Karpas-422 (cell line): Measurements from ENCODE around the gene DLGAP1. TPM values are rescaled to one million over a fixed set of nuclear protein-coding genes. Genes with fewer than 3 reads are reported as not detected.

Experiments used
- DNase-seq: peaks from one replicate; pipeline ENCODE4 v3.0.0-alpha.2; 2015
- H2AFZ ChIP-seq: fragments of 200-600 bp; sonication (generic); 2 replicates; pipeline ENCODE4 v1.6.1; 2014; ENCODE audit warnings: antibody characterized with exemption, low read length, mixed read lengths
- H3K27ac ChIP-seq: fragments of 200-600 bp; sonication (generic); 2 replicates; pipeline ENCODE4 v1.5.1; 2014; ENCODE audit warnings: mild to moderate bottlenecking, low read length, moderate library complexity
- H3K27me3 ChIP-seq: fragments of 200-600 bp; sonication (generic); 2 replicates; pipeline ENCODE4 v1.6.1; 2014; ENCODE audit warnings: low read length, mixed read lengths
- H3K36me3 ChIP-seq: fragments of 200-600 bp; sonication (generic); 2 replicates; pipeline ENCODE4 v1.6.1; 2014; ENCODE audit warnings: low read length, mixed read lengths; ENCODE audit not compliant: insufficient read depth
- H3K4me1 ChIP-seq: fragments of 200-600 bp; sonication (generic); 2 replicates; pipeline ENCODE4 v1.6.1; 2014; ENCODE audit warnings: mild to moderate bottlenecking, low read length, mixed read lengths
- H3K4me2 ChIP-seq: fragments of 200-600 bp; sonication (generic); 2 replicates; pipeline ENCODE4 v1.6.1; 2014; ENCODE audit warnings: low read length, low read depth, mild to moderate bottlenecking; ENCODE audit not compliant: poor library complexity, severe bottlenecking
- H3K4me3 ChIP-seq: fragments of 200-600 bp; sonication (generic); 2 replicates; pipeline ENCODE4 v1.5.1; 2014; ENCODE audit warnings: mild to moderate bottlenecking, antibody characterized with exemption, low read length, mixed read lengths
- H3K79me2 ChIP-seq: fragments of 200-600 bp; sonication (generic); 2 replicates; pipeline ENCODE4 v1.6.1; 2014; ENCODE audit warnings: mild to moderate bottlenecking, low read length, mixed read lengths
- H3K9ac ChIP-seq: fragments of 200-600 bp; sonication (generic); 2 replicates; pipeline ENCODE4 v1.6.0; 2014; ENCODE audit warnings: low read length
- H3K9me2 ChIP-seq: fragments of 200-600 bp; sonication (generic), shearing (Covaris generic); replicated peaks from 2 replicates; pipeline ENCODE4 v1.6.0; 2014; ENCODE audit warnings: mild to moderate bottlenecking, low read length, moderate library complexity; ENCODE audit not compliant: insufficient read depth
- H3K9me3 ChIP-seq: fragments of 300-700, 200-600 bp; sonication (generic); 2 replicates; pipeline ENCODE4 v1.6.1; 2014; ENCODE audit warnings: low read length, mixed read lengths
- H4K20me1 ChIP-seq: fragments of 200-600 bp; sonication (generic); 2 replicates; pipeline ENCODE4 v1.6.1; 2014; ENCODE audit warnings: mild to moderate bottlenecking, antibody characterized with exemption, low read length, low read depth; ENCODE audit not compliant: insufficient read depth
- total RNA-seq: library from RNA; depleted of rRNA; stranded (reverse); fragments of >200 nt; shearing (Covaris generic); gene quantifications from 2 replicates; pipeline ENCODE4 v1.2.3, GENCODE V29; 2014; ENCODE audit warnings: low replicate concordance

The DLGAP1 gene
- total RNA-seq, 1 experiment from 2014 or later, result 8.8 TPM

DNA sequence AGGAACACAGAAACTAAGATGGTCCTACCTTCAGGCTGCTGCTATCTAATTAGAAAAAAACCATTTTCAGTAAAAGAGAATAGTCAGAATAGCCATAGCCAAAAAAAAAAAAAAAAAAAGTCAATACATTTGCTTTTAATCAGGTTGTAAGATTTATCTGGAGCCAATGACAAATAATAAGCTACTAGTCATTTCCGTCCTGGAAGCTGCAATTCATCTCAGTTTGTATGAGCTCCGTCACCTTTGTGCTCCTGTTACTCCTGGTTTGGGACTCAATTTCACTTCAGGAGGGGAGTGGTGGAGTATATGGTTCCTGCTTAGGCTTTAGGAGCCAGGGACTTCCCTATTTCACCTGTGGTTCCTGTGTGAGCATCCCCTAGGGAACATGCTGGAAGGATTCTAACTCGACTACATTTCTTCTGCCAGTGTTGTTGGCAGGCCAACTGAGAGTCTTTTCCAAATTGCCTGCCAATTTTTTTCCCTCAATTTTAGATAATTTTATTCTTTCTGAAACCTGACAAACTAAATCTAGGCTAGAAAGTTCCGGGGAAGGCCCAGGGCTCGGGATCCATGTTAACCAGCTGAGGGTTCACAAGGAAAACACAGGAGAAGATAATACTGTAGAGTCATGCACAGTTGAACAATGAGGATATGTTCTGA, 481.8 kb downstream of the DLGAP1 start:
- H3K9me3 ChIP-seq, result no peaks in the 10 kb centered on the region
- DNase-seq, result no peak
- no peaks in the 10 kb centered on the region for H3K27me3 ChIP-seq
- H3K79me2 ChIP-seq, result no peaks in the 10 kb centered on the region
- no peaks in the 10 kb centered on the region for H3K36me3 ChIP-seq
- no peak overlapping the region for H3K4me3 ChIP-seq
- H3K4me2 ChIP-seq, result no peak overlapping the region
- H4K20me1 ChIP-seq, result no peaks in the 10 kb centered on the region
- no peaks in the 10 kb centered on the region for H3K9me2 ChIP-seq
- no peak overlapping the region for H3K9ac ChIP-seq
- H3K4me1 ChIP-seq, result peaks cover 21% of the 10 kb centered on the region
- H2AFZ ChIP-seq, result no peak overlapping the region; the same call in 1 of the 2 replicates
- H3K27ac ChIP-seq, result no peak overlapping the region

DNA sequence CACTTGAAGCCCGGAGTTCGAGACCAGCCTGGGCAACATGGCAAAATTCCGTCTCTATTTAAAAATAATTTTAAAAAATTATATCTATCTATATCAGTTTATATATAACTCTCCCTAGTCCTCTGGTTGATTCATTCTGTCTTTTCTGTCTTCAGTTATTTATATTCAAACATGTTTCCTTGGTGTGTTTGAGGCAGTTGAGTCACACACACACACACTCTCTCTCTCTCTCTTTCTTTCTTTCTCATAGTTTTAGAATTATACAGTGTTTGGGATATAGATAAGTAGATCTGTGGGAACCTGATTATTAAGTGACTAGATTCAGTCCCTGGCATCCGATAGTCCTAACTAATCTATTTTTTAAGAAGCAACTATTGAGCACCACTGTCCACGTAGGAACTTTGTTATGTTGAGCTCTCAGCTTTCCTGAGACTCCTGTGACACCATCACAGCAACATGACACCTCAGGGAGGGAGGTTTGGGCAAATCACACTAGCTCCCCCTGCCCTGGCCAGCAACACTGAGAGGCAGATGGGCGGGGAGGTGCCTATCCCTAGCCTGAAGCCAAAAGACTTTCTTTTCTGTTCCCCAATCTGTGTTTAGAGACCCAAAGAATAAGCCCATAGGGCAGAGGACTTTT, 482.7 kb downstream of the DLGAP1 start:
- Histone ChIP-seq H2AFZ (no peak overlapping the region), H3K27me3 (no peaks in the 10 kb centered on the region)
- no peak for DNase-seq

DNA sequence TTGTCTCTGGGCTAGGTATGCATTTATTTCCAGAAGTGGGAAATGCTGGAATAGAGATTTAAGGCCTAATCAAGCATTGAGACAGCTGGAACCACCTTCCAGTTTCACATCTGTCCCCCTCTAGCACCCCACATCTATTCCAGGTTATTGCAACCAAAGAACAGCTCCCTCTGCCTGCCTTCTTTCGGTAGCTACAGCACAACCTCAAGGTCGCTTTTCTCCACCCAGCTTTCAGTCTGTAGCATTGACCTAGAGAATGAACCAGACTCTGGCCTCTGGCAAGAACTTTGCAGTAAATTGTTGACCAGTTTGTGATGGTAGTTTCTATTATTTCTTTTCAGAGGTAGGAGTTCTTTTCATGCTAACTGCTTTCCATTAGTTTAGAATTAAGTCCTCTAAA, 484.2 kb downstream of the DLGAP1 start:
- H2AFZ ChIP-seq, result no peak overlapping the region
- no peaks in the 10 kb centered on the region for H3K79me2 ChIP-seq
- no peak overlapping the region for H3K27ac ChIP-seq
- peak; percentile 52 for DNase-seq
- no peaks in the 10 kb centered on the region for H3K36me3 ChIP-seq
- H4K20me1 ChIP-seq, result no peaks in the 10 kb centered on the region
- H3K9me2 ChIP-seq, result no peaks in the 10 kb centered on the region
- no peak overlapping the region for H3K4me2 ChIP-seq
- no peaks in the 10 kb centered on the region for H3K27me3 ChIP-seq
- no peaks in the 10 kb centered on the region for H3K9me3 ChIP-seq
- no peak overlapping the region for H3K4me3 ChIP-seq
- H3K9ac ChIP-seq, result no peak overlapping the region
- peaks cover 21% of the 10 kb centered on the region for H3K4me1 ChIP-seq

More for the DNA sequence above, 482.7 kb downstream of the DLGAP1 start:
- Histone ChIP-seq H3K4me1 (peaks cover 21% of the 10 kb centered on the region), H3K36me3 (no peaks in the 10 kb centered on the region), H3K9me3 (no peaks in the 10 kb centered on the region), H3K79me2 (no peaks in the 10 kb centered on the region), H4K20me1 (no peaks in the 10 kb centered on the region), H3K4me3 (no peak overlapping the region), H3K9me2 (no peaks in the 10 kb centered on the region), H3K4me2 (no peak overlapping the region), H3K9ac (no peak overlapping the region), H3K27ac (no peak overlapping the region)

DNA sequence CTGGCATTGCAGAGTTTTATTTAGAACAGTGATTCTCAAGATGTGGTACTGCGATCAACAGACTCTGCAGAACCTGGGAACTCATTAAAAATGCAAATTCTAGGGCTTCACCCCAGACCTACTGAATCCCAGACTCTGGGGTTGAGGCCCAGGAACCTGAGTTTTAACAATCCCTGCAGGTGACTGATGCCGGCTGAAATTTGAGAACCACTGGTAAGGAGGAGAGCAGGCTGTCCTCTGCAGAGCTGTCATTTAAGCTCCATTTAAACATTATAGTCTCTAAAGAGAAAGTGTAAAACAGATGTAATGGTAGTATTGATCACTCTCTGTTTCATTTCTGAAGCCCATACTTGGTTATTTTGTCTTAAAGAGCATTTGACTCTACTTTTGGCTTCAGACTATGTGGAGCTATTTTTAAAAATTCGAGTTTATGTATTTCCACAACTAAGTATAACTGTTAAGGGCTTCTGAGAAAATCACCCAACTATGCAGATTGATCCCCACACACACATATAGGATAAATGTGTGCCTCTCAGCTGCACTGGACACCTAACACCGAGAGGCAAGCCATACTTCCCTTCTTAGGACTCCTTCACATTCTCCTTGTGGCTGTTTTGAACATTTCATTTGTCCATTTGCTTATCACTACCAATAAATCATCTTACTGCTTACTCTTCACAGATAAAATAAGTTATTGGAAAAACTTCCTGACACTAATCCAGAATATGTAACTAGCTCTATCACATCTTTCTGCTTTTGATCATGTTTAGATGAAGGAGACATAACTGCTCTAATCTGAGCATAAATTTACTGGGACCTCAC, 487.5 kb downstream of the DLGAP1 start:
- Histone ChIP-seq H3K9me2 (no peaks in the 10 kb centered on the region), H3K4me1 (peaks cover 6% of the 10 kb centered on the region), H3K9me3 (no peaks in the 10 kb centered on the region), H4K20me1 (no peaks in the 10 kb centered on the region), H3K27ac (no peak overlapping the region), H3K79me2 (no peaks in the 10 kb centered on the region), H3K36me3 (no peaks in the 10 kb centered on the region), H3K9ac (no peak overlapping the region), H3K27me3 (no peaks in the 10 kb centered on the region), H3K4me3 (no peak overlapping the region), H3K4me2 (no peak overlapping the region), H2AFZ (no peak overlapping the region)
- DNase-seq, result peak; percentile 39

DNA sequence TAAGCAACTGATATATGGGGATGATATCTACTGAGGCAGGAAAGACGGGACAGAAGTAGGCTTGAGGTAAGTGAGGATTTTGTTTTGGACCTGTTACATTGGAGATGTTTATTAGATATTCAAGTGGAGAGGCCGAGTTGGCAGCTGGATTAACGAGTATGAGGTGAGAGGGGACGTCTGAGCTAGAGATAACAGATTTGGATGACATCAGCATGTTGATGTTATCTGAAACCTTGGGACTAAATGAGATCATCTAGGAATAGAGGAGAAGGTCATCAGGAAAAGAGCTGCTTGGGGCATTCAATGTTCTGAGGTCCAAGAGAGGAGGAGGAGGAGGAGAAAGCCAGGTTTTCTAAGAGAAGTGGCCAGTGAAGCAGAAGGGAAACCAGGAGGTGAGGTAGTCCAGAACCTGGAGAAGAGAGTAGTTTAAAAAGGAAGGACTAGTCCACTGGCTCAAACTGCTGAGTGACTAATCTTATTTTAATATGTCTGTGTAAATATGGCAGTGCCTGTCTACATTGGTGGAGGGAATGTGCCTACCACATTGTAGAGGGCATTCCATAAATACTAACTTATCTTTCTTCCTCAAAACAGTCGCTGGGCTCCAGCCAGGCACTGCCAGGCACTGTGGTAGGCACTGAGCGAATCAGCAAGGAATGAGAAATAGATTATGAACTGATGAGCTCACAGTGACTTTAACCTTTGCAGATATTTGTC, 488.3 kb downstream of the DLGAP1 start:
- peaks cover 4% of the 10 kb centered on the region for H3K4me1 ChIP-seq
- H3K4me2 ChIP-seq, result no peak overlapping the region
- H2AFZ ChIP-seq, result no peak overlapping the region
- no peaks in the 10 kb centered on the region for H3K79me2 ChIP-seq
- no peak overlapping the region for H3K4me3 ChIP-seq
- H3K9me3 ChIP-seq, result no peaks in the 10 kb centered on the region
- H3K27me3 ChIP-seq, result no peaks in the 10 kb centered on the region
- DNase-seq, result no peak
- no peaks in the 10 kb centered on the region for H3K36me3 ChIP-seq
- no peak overlapping the region for H3K27ac ChIP-seq
- no peak overlapping the region for H3K9ac ChIP-seq
- H3K9me2 ChIP-seq, result no peaks in the 10 kb centered on the region
- H4K20me1 ChIP-seq, result no peaks in the 10 kb centered on the region

DNA sequence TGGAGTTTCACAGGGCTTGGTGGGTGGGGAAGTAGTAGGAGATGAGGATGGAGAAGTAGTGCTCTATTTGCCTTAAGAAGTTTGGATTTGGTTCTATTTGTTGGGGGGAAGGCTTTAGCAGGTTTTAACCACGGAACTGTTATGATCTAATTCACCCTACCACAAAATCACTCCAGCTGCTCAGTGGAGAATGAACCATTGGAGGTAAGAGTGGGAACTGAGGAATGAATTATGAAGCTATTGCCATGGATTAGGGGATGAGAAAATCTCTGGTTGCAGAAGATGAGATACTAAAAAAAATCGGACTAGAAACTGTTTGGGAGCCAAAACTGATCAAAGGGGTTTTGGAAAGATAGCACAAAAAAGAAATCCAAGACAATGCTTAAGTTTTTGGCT, 488.9 kb downstream of the DLGAP1 start:
- no peak overlapping the region for H3K27ac ChIP-seq
- peaks cover 4% of the 10 kb centered on the region for H3K4me1 ChIP-seq
- H3K36me3 ChIP-seq, result no peaks in the 10 kb centered on the region
- no peaks in the 10 kb centered on the region for H3K9me2 ChIP-seq
- H3K4me2 ChIP-seq, result no peak overlapping the region
- no peaks in the 10 kb centered on the region for H3K79me2 ChIP-seq
- H2AFZ ChIP-seq, result no peak overlapping the region
- no peaks in the 10 kb centered on the region for H4K20me1 ChIP-seq
- H3K9ac ChIP-seq, result no peak overlapping the region
- no peaks in the 10 kb centered on the region for H3K27me3 ChIP-seq
- no peaks in the 10 kb centered on the region for H3K9me3 ChIP-seq
- H3K4me3 ChIP-seq, result no peak overlapping the region
- DNase-seq, result no peak

DNA sequence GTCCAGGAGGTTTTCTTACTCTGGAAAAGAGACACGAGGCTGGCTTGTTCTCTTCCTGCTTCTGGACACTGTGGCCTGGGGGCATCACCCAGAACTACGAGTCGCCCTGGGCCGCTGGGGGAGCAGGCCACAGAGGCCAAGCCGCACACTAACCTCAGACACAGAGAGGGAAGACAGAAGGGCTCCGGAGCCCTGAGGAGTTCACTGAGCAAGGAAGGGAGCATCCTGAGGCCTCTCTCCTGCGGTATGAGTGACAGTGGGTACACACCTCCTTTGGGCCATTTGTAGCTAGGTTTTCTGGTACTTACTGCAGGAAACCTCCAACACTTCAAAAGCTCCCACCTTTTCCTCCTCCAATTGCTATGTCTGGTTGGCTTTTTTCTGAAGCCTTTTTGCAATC, 494.1 kb downstream of the DLGAP1 start:
- Histone ChIP-seq H3K9me3 (no peaks in the 10 kb centered on the region), H3K4me2 (no peak overlapping the region), H3K4me1 (no peaks in the 10 kb centered on the region; the same call in 1 of the 2 replicates), H2AFZ (no peak overlapping the region), H3K27me3 (no peaks in the 10 kb centered on the region), H3K27ac (no peak overlapping the region), H3K4me3 (no peak overlapping the region), H4K20me1 (no peaks in the 10 kb centered on the region), H3K79me2 (no peaks in the 10 kb centered on the region), H3K9me2 (no peaks in the 10 kb centered on the region), H3K9ac (no peak overlapping the region), H3K36me3 (no peaks in the 10 kb centered on the region)
- no peak for DNase-seq

DNA sequence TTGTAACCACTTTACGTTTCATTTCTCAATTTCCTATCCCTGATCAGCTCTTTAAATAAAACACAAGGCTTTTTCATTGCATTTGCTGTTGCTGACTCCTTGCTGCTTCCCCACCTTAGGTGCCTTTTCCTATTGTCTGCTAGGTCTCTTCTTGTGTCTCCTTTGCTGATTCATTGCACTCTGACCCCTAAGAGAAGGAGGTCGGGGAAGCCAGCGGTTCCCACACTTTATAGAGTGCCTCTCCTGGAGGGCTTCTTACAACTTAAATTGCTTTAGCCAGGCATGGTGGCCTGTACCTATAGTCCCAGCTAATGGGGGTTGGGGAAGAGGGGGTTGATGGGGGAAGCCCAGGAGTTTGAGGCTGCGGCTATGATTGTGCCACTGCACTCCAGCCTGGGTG, 495.0 kb downstream of the DLGAP1 start:
- no peaks in the 10 kb centered on the region for H3K9me2 ChIP-seq

More for the DNA sequence above, 495.0 kb downstream of the DLGAP1 start:
- H3K9me3 ChIP-seq, result no peaks in the 10 kb centered on the region
- H3K36me3 ChIP-seq, result no peaks in the 10 kb centered on the region
- no peaks in the 10 kb centered on the region for H3K79me2 ChIP-seq
- H2AFZ ChIP-seq, result no peak overlapping the region
- H4K20me1 ChIP-seq, result no peaks in the 10 kb centered on the region
- no peak overlapping the region for H3K4me3 ChIP-seq
- H3K4me2 ChIP-seq, result no peak overlapping the region
- no peak overlapping the region for H3K9ac ChIP-seq
- no peak overlapping the region for H3K27ac ChIP-seq
- DNase-seq, result no peak
- H3K4me1 ChIP-seq, result no peaks in the 10 kb centered on the region; the same call in 1 of the 2 replicates
- no peaks in the 10 kb centered on the region for H3K27me3 ChIP-seq
